ENCODE data around the gene CRYZL1. TPM values are rescaled to one million over a fixed set of nuclear protein-coding genes. Genes with fewer than 3 reads are reported as not detected.
"Not testable (repeated sequence)": the region's sequence is repeated elsewhere in the genome, so short reads cannot be mapped to it uniquely, and the experiment has no call there.

The CRYZL1 gene
- total RNA-seq = 73.2 TPM

DNA sequence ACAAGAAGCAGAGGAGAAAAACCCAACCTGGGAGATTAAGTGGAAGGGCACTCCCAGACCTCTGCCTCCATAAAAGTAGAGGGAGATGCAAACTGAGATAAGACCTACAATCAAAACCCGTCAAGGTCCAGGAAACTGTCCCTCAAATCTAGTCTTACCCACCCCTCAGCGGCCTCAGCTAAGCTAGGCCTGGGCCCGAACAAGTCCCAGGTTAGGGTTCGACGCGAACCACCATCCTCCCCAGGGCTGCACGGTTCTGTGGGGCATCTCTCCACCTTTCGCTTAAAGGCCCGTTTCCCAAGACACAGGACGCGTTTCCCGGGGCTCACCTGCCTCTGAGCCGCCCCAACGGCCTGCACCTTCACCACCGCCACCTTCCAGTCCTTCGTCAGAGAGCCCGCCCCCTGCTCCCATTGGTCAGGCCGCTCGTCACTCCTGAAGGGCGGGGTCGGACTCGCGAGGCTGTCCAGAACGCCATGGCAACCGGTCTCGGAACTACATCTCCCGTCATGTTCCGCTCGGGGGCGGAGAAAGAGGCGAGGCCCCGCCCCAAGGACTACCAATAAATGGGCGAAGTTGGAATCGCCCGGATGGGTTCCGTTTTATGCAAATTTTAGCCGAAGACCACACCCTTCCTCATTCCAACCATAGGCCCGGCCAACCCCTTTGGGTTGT lies at the start of gene CRYZL1:
CRYZL1 (minus strand) TSS at position 390 of the 675 bp plus-strand sequence. CDS start 10,190 bp downstream, outside the sequence.
- DNase-seq = peak; percentile 100

DNA sequence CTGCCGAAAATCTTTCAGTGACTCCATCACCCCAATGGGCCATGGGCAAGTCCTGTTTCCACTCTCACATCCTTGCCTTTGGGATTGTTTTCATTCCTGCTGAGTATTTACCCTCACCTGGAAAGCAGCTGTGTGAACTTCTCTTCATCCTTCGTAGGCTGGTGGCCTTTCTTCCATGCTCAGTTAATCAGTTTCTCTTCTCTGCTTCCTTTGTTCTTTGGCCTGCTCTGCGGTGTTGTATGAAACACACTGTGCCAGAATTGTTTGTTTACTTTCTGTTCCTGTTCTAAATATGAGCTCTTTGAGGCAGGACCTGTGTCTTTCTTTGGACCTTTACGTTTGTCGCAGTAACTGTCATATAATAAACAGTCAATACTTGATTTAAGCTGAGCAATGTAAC lies 49.3 kb upstream of the CRYZL1 start:
- DNase-seq = no peak

DNA sequence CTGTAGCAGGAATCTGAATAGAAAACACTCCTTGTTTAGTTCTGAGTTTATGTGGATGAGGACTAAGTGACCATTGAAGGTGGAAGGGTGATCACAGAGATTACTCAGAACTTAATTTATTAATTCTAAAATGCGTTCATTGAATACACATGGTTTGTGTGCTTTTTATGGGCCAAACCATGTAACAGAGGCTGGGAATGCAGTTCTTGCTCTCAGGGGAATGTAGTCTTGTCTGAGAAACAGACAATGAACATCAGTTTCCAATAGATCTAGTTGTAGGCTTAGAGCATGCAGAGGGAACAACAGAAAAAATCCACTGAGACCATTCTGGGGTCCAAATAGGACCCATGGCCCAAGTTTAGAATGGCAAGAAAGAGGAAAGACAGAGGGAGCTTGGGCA lies 46.8 kb upstream of the CRYZL1 start:
- no peak for DNase-seq

DNA sequence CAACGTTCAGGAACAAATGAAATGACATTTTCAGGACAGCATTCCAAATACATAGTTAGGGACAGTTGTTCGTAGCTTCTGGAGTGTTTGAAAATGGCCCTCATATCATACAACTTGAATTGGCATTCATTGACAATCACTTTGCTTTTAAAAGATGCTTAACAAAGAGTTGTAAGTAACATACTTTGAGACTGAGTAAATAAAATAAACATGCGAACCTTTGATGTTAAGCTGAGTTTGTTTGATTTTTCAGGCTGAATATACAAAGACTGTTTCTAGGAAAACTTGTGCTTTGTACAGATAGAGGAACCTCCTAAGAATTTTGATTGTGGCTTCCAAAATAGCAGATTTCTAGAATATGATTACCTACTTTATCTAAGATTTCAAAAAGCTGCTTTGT lies 46.1 kb upstream of the CRYZL1 start:
- DNase-seq = no peak

DNA sequence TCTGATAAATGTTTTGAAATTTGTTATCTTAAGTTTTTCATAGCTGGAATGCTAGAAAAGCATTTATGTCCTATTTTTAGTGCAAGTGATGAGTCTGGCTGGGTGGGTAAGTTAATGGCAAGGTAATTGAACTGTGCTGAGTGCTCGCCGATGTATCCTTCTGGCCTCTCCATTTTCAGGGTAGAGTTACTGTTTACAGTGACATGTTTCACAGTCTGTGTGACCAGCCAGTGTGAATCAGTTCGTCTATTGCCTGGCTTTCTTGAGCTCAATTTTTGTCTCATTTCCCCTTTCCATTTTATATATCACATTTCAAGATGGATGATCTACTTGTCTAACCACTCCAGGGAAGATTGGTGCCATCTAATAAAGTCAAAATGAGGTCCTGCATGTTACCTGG lies 44.8 kb upstream of the CRYZL1 start:
- no peak for DNase-seq

DNA sequence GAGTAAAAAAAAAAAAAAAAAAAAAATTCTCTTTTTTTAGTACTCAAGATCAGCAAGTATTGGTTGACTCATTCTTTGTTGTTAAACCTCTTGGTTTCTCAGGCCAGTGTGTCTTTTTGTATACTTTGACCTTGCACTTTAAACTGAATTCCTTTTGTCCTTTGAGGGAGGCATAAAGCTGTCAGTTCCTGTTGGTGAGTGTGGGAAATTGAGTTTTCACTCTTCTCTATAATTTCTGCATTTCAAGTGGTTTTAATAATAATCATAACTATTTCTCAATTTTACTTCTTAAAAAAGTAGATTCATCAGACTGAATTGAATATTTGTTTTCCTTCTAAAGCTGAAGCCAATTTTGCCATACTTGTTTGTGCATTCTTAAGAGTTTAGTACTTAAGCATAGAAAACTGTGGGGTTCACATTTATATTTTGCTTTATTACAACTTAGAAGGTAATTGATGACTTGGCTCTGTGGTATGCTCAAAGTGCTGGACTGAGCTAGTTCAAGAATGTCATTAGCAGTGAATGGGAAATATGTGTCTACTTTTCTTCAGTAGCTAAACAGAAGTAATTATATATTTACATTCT lies 44.2 kb upstream of the CRYZL1 start:
- no peak for DNase-seq

DNA sequence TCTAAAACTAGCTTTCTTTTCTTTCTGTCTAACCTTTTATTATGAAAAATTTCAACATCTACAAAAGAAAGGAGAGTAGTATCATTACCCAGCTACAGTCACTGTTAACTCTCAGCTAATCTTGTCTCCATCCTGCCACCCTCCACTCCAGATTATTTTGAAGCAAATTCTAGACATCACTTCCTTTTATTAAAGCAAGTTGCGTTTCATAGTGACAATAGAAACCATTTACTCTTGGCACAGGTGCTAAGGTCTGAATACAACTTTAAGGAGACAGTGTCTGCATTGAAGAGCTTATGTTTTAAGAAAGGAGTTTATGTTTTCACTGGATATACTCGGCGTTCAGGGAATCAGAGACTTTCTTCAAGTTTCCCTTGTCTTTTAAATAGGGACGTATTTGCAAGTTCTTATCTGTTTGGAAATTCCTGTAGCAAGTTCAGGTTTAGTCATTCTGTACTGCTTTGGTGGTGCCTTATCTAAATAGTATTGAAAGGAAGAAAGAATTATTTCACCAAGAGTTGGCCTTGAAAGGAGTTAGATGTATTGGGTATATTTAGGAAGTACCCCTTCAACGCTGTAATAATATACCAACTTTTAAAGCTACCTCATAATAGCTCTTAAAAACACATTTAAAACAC lies 43.5 kb upstream of the CRYZL1 start:
- DNase-seq = no peak

DNA sequence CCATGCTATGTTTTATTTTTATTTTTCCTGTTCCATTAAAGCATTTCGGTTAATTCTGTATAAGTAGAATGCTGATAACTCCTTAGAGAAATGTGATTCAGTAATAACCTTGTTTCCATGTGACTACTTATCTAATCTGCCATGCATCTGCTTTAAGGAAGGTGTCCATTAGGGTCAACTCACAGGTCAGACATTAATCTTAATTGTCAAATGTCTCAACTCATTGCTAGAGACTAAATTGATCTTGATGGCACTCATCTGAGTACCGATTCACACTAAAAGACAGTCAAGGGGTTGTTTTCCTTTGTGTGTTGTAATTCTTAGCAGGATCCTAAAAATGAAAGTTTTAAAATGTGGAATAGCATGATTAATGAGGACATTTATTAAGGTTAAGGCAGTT lies 42.5 kb upstream of the CRYZL1 start:
- DNase-seq = no peak

DNA sequence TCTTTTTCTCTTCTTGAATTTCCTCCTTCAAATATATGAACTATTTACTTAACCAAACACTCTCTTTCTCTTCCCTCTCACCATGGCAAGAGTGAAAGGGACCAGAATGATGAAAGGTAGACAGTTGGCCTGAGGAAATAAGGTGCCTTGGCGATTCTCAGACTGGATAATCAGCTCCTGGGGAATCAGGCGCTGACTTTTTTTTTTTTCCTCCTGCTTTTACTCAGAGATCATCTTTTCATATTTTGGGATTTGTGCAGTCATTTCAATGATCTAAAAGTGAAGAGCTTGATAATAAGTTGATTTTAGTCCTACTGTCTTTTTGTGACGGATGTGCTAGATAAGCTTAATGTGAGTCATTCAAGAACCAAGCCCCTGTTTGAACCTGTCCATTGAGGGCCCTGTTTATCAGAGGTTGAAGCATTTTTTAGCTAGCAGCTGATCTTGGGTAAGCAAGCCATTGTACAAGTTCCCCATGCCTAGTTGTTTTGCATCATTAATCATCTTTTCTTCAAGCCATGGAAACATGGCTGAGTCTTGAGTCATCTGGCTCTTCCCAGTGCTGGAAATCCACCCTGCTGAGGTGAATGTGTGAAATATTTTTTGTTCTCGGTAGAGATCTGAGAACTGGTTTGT lies 41.6 kb upstream of the CRYZL1 start:
- DNase-seq = no peak

DNA sequence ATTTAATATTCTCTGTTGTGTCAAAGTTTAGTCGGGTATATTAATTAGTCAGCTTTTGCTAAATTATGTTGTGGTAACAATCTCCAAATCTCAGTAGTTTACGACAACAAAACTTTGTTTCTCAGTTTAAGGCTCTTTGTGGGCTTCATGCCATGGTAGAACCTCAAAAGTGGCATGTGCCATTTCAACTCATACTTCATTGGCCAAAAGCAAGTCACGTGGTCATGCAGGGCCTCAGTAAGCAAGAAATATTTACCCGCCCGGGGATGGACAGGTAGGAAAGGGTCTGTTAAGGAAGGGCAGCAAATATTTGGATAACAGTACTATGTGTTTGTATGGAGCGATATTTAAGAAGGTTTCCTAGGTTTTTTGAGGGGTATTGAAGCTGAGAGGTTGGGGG lies 39.3 kb upstream of the CRYZL1 start:
- no peak for DNase-seq

DNA sequence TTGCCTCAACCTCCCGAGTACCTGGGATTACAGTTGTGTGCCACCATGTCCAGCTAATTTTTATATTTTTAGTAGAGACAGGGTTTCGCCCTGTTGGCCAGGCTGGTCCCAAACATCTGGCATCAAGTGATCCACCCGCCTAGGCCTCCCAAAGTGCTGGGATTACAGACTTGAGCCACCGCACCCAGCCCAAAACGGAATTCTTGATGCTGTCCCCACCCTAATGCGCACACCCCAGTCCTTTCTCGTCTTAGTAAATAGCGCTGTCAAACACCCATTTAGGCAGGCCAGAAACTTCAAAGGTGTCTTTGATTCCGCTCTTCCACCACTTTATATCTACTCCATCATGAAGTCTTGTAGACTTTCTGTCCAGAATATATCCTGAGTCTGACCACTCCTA lies 35.9 kb upstream of the CRYZL1 start:
- DNase-seq = no peak

DNA sequence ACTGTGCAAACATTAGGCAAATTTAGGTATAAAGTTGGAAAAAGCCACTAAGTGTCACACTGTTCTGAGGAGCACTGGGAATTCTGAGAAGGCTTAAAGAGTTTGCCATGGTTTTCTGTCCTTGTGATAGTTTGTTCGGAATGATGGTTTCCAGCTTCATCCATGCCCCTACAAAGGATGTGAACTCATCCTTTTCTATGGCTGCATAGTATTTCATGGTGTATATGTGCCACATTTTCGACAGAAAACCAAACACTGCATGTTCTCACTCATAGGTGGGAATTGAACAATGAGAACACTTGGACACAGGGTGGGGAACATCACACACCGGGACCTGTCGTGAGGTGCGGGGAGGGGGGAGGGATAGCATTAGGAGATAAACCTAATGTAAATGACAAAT lies 35.1 kb upstream of the CRYZL1 start:
- not testable (repeated sequence) for DNase-seq

DNA sequence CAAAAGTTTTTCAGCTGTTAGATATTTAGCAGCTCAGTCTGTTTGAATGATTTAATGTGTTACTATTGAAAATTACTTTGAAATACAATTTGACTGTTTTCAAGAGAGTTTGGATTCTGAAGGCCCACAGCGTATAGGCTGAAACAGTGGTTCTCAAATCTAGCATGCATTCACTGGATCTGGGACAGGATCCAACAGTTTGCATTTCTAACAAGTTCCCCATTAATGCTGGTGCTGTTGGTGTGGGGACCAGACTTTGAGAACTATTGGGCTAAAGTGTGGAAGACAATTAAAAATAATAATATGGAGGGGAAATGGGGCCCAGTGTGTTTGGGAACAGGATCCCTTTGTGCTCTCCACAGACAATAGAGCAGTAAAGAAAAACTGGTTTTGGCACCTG lies 32.7 kb upstream of the CRYZL1 start:
- no peak for DNase-seq

DNA sequence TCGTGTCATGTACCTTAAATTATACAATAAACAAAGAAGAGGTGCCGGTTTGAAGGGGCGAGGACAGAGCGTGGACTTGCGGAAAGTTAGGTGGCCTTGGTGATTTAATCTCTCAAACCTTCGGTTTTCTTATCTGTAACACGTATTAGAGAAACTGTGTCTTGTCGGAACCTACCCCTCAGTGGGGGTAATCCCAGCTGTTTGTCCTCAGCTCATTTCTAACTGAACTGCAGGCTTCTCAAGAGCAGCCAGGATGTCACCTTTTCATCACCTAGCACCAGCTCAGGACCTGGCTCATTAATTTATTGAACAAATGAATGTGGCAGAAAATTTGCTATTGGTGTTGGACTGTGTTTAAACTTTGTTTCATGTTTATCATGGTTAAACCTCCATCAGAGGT lies 31.9 kb upstream of the CRYZL1 start:
- DNase-seq = no peak

DNA sequence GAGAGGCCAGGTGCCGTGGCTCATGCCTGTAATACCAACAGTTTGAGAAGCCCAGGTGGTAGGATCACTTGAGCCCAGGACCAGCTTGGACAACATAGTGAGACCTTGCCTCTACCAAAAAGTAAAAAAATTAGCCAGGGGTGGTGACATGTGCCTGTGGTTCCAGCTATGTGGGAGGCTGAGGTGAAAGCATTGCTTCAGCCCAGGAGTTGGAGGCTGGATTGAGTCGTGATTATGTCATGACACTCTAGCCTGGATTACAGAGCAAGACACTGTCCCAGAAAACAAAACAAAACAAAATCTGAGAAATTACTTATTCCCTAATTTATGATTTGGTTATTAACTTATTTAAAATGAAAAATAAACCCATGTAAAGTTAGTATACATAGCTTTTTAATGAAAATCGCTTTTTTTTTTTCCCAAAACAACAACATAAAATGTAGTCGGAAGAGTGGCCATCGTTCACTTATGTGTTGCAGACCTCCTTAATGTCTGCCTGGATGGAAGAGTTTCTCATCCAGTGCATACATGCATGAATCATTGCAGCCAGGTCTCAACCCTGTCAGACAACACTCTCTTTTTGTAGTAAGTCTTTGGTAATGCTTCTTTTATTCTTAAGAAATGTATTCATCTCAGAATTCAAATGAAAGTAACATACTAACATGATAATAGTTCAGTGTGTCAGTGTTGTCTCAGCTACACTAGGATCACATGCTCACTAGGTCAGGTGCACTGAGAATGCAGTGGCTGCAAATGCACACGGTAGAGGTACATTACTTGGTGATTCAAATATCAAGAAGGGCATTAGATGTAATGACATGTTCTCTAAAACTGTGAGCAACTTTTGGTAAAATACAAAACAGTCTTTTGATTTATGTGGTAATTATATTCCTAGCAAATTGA lies 28.8 kb upstream of the CRYZL1 start:
- no peak for DNase-seq

DNA sequence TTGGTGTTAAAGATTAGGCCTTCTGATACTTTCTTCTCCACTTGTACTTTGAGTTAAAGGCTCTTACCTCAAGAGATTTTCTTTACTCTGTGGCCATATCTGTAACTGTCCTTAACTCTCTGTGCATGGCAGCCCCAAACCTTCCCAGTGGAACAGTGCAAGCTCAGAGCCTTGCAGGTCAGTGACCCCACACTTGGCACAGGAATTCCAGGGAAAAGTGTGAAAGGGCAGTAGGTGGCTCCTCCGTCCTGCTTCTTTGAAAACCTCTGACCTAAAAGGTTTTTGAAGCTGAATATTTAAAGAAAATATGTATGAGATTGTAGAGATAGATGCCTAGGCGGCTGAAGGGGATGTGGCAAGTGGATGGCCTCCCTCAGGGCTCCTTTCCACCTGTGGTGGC lies 27.1 kb upstream of the CRYZL1 start:
- DNase-seq = no peak

DNA sequence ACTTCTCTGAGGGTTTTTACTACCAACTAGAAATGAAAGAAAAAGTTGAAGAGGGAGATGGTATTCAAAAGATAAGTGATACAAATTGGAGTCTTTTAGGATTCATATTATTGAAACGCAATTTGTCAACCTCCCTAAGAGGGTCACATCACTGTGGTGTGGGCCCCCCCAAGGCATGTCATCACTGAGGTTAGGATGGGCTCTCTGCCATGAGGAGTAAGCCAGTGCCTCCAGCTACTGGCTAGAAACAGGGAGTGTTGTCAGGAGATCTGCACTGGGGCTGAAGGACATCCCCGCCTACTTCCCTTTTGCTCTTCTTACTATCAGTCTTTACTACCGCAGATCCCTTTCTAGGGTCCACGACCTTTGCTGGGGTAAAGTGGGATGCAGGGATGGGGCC lies 26.6 kb upstream of the CRYZL1 start:
- no peak for DNase-seq

DNA sequence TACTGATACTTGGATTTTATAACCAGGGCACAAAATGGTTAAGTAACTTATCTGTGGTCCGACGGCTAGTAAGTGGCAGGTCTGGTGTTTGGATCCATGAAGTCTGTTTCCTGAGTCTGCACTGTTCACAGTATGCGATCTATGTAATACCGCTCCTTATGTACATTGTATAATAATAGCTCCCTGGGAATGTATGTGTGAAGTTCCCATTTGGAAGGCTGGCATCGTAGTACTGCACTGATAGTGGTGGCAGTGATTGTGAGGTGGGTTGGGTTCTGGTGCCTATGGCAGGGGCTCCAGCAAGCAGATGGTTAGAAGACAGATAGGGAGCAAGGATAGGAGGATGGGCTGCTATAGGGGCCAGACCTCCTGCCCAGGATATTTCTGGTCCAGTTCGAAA lies 26.1 kb upstream of the CRYZL1 start:
- no peak for DNase-seq

DNA sequence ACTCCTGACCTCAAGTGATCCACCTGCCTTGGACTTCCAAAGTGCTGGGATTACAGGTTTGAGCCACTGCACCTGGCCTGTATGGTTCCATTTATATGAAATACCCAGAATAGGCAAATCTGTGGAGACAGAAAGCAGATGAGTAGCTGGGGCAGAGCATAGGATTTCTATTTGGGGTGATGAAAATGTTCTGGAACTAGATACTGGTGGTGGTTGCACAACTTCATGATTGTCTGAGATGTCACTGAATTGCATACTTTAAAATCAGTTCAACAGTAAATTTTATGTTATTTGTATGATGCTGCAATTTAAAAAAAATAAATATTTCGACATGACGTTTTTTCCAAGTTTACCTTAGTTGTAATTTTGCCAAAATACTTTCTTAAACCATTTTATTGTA lies 24.6 kb upstream of the CRYZL1 start:
- DNase-seq = no peak

DNA sequence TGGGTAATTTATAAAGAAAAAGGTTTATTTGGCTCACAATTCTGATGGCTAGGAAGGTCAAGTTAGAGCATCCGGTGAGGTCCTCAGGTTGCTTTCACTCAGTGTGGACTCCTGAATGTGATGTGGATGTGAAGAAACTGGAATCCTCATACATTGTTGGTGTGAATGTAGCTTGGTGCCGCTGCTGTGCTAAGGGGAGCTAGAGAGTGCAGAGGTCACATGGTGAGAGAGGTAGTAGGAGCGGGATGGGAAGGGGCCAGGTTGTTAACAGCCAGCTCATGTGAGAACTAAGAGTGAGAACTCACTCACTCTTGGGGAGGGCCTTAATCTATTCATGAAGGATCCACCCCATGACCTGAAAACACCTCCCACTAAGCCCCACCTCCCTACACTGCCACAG lies 22.6 kb upstream of the CRYZL1 start:
- no peak for DNase-seq

DNA sequence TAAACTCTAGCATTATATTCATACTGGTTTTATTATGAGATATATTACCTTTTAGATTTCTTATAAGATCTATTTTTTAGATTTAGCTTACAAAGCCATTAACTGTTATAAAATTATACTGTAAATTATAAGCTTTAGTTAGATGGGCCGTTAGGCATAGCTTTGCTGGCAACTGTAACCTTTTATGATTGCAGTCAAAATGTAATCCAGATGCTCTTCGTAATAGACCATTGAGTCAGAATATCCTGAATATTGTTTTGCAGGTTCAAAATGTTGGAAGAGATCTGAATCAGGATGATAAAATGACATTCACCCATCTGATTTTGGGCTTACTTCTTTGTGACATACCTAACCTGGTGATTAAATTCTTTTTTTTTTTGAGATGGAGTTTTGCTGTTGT lies 21.7 kb upstream of the CRYZL1 start:
- DNase-seq = no peak

DNA sequence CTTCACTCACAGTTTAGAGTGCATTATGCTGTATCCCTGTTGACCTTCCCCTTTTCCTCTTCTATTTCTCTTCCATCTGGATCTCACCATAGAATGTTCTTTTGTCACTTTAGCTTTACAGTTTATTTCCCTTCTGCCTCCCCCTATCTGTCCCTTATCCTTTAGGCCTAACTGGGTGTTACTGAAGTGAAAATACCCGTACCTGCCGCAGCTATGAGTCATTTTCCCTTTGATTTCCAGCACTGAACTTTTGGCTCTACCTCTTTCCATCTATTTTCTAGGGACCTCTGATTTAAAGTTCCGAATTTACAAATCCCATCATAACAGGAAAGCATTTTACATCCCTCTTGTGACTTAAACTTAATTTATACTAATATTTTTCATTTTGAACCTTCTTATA lies 20.5 kb upstream of the CRYZL1 start:
- no peak for DNase-seq

DNA sequence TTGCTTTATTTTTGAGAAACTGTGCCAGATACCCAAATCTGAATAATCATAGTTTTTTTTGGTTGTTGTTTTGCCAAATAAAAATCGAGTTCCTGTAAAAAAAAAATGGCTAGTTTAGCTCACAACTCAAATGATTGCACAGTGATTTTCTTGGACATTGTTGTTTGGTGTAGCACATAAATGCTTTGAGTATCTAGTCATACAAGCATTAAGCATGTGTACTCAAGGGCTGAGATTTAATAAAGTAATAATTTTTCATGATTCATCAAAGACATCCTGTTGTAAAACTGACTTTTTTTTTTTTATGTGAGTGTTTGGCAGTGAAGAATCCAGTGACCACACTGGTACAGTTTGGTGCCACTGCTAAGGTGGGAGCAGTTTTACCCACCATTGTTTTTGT lies 19.6 kb upstream of the CRYZL1 start:
- DNase-seq = no peak

All from occipital lobe (tissue), 2 donors.